Measurements from ENCODE around the gene EYS. TPM values are rescaled to one million over a fixed set of nuclear protein-coding genes. Genes with fewer than 3 reads are reported as not detected.

EYS gene
- total RNA-seq, 1 experiment from 2014 or later, result not detected

- Histone ChIP-seq H3K4me2 (ENCODE audit: insufficient read depth, insufficient read length, low read length) (no peak overlapping the region), H2BK15ac (ENCODE audit: low read depth, low read length) (no peak overlapping the region), H3K27ac (ENCODE audit: insufficient read length, low read depth, low read length) (no peak overlapping the region), H3K27me3 (ENCODE audit: insufficient read depth, low read length) (no peaks in the 10 kb centered on the region), H2BK120ac (ENCODE audit: low read depth, low read length, poor library complexity, severe bottlenecking) (no peak overlapping the region), H3K56ac (ENCODE audit: insufficient read length, low read depth, low read length) (no peak overlapping the region), H3K23me2 (ENCODE audit: insufficient read length, low read depth, low read length, poor library complexity, severe bottlenecking) (no peaks in the 10 kb centered on the region), H3K79me1 (ENCODE audit: insufficient read depth, low read depth, low read length, poor library complexity, severe bottlenecking) (no peaks in the 10 kb centered on the region), H4K5ac (ENCODE audit: insufficient read length, low read depth, low read length) (no peak overlapping the region), H3K79me2 (ENCODE audit: insufficient read depth, low read length) (no peaks in the 10 kb centered on the region), H3K4ac (ENCODE audit: low read depth, low read length) (no peak overlapping the region), H4K8ac (replicated peaks; ENCODE audit: insufficient read length, low read depth, low read length) (no peak overlapping the region), H2BK20ac (ENCODE audit: low read depth, low read length, poor library complexity, severe bottlenecking) (no peak overlapping the region), H3K14ac (ENCODE audit: insufficient read depth, low read length) (no peak overlapping the region), H2BK12ac (ENCODE audit: insufficient read length, low read depth, low read length) (no peak overlapping the region), H3T11ph (ENCODE audit: low read length) (no peak overlapping the region), H3K18ac (ENCODE audit: insufficient read length, low read depth, low read length) (no peak overlapping the region), H4K91ac (ENCODE audit: insufficient read length, low read depth, low read length) (no peak overlapping the region), H4K20me1 (ENCODE audit: control insufficient read depth, insufficient read depth, insufficient read length) (no peaks in the 10 kb centered on the region), H3K23ac (ENCODE audit: insufficient read length, low read depth, low read length) (no peak overlapping the region), H3K4me1 (ENCODE audit: insufficient read depth, low read length) (peaks cover 3% of the 10 kb centered on the region; the same call in 1 of the 2 replicates), H2AFZ (ENCODE audit: low read length) (no peak overlapping the region), H3K9ac (ENCODE audit: extremely low read depth, insufficient read length, low read length) (no peak overlapping the region), H2BK5ac (ENCODE audit: insufficient read length, low read length) (no peak overlapping the region), H2AK5ac (ENCODE audit: insufficient read length, low read length) (no peak overlapping the region), H3K9me3 (ENCODE audit: control insufficient read depth, low read depth, low read length) (no peaks in the 10 kb centered on the region)
- no peaks in the 10 kb centered on the region for H3K27me3 Mint-ChIP-seq (ENCODE audit: low read depth)
- no peak for TF ChIP-seq CTCF (conservative IDR thresholded peaks at IDR 0.05)
- no peak for DNase-seq
- no peak overlapping the region for H3K27ac Mint-ChIP-seq
- no peak overlapping the region for H3K4me3 Mint-ChIP-seq
- WGBS (ENCODE audit: extremely low coverage, insufficient read length, low lambda C conversion rate), result no CpG with 5 or more reads among the region's 3 CpGs
- H3K9me3 Mint-ChIP-seq, result no peaks in the 10 kb centered on the region
- H3K4me1 Mint-ChIP-seq, result no peaks in the 10 kb centered on the region
- no peaks in the 10 kb centered on the region; a peak in 1 of 7 replicates for H3K36me3 Mint-ChIP-seq (ENCODE audit: insufficient read depth in 1 of 3, low read depth in 3 of 3)
Measured at GRCh38 chr6:64717281-64717680, 989.7 kb downstream of the EYS start.
